Keratinocyte (primary cell): ENCODE data around the gene ONECUT2. TPM values are rescaled to one million over a fixed set of nuclear protein-coding genes. Genes with fewer than 3 reads are reported as not detected.

ENCODE experiments used
- DNase-seq: peaks from one replicate; pipeline ENCODE4 v3.0.0-alpha.2; 2011; ENCODE audit warnings: low read depth, missing footprints, low spot score
- FAIRE-seq: peaks from 2 replicates; lab custom pipeline; 2011; peaks lifted over from hg19 to GRCh38; lab: Jason Lieb, UNC
- H2AFZ ChIP-seq: 2 replicates; pipeline ENCODE4 v1.6.0; 2012; ENCODE audit warnings: low read length, control low read depth, inconsistent platforms; ENCODE audit not compliant: control insufficient read depth
- H3K27ac ChIP-seq: 2 replicates; pipeline ENCODE4 v1.5.1; 2011; ENCODE audit warnings: low read length; ENCODE audit not compliant: control insufficient read depth, insufficient read depth
- H3K27me3 ChIP-seq: 3 replicates; pipeline ENCODE4 v1.6.0; 2011; ENCODE audit warnings: low read length; ENCODE audit not compliant: control insufficient read depth, insufficient read depth; ENCODE audit errors: extremely low read depth
- H3K36me3 ChIP-seq, 2 experiments: 2 replicates in 1 of 2; 3 replicates in 1 of 2; pipeline ENCODE4 v1.5.1; 2011; ENCODE audit warnings: low read length in 2 of 2, mild to moderate bottlenecking in 1 of 2; ENCODE audit not compliant: control insufficient read depth in 2 of 2, insufficient read depth in 2 of 2; ENCODE audit errors: extremely low read depth in 1 of 2
- H3K4me1 ChIP-seq: 3 replicates; pipeline ENCODE4 v1.5.1; 2011; ENCODE audit warnings: low read length; ENCODE audit not compliant: control insufficient read depth, insufficient read depth; ENCODE audit errors: extremely low read depth
- H3K4me2 ChIP-seq: 3 replicates; pipeline ENCODE4 v1.6.0; 2011; ENCODE audit warnings: low read depth, low read length; ENCODE audit not compliant: control insufficient read depth, insufficient read depth; ENCODE audit errors: extremely low read depth
- H3K4me3 ChIP-seq, 3 experiments: fragments of 200-600 bp in 1 of 3; sonication (generic) in 1 of 3; 2 replicates in 2 of 3; 3 replicates in 1 of 3; pipeline ENCODE4 v1.5.1; 2011 to 2016; ENCODE audit warnings: low read length in 3 of 3, mild to moderate bottlenecking in 3 of 3, control low read depth in 2 of 3, inconsistent platforms in 1 of 3, low read depth in 1 of 3, mixed read lengths in 1 of 3, mixed run types in 1 of 3, moderate library complexity in 1 of 3; ENCODE audit not compliant: control insufficient read depth in 2 of 3, insufficient read depth in 2 of 3; ENCODE audit errors: extremely low read depth in 1 of 3
- H3K79me2 ChIP-seq: 2 replicates; pipeline ENCODE4 v1.6.0; 2012; ENCODE audit warnings: low read length; ENCODE audit not compliant: control insufficient read depth, insufficient read depth
- H3K9ac ChIP-seq: 3 replicates; pipeline ENCODE4 v1.6.0; 2011; ENCODE audit warnings: low read length; ENCODE audit not compliant: control insufficient read depth, insufficient read depth; ENCODE audit errors: extremely low read depth
- H3K9me1 ChIP-seq: 3 replicates; pipeline ENCODE4 v1.6.0; 2011; ENCODE audit warnings: low read length; ENCODE audit not compliant: control insufficient read depth, insufficient read depth; ENCODE audit errors: extremely low read depth
- H3K9me3 ChIP-seq: 2 replicates; pipeline ENCODE4 v1.5.1; 2012; ENCODE audit warnings: low read depth, low read length; ENCODE audit not compliant: control insufficient read depth
- H4K20me1 ChIP-seq: 3 replicates; pipeline ENCODE4 v1.6.0; 2011; ENCODE audit warnings: low read length; ENCODE audit not compliant: control insufficient read depth, insufficient read depth; ENCODE audit errors: extremely low read depth
- EZH2 ChIP-seq: IDR thresholded peaks from one replicate; pipeline ENCODE4 v1.6.1; 2012; ENCODE audit warnings: inconsistent platforms, mild to moderate bottlenecking, low read length, moderate library complexity
- dilution Hi-C: fragments of 300-500 bp; cut with MboI; formaldehyde crosslinking; loops from one replicate; pipeline ENCODE4 v1.7.0; 2020; ENCODE audit warnings: low sequenced_read_pairs; ENCODE audit not compliant: extremely low pct_ligation_motif_present
- polyA plus RNA-seq, 5 experiments: library from polyadenylated mRNA; depleted of rRNA in 3 of 5; stranded (reverse) in 3 of 5; stranded (forward) in 1 of 5; unstranded in 1 of 5; fragments of >200 nt; gene quantifications; 1 replicate in 1 of 5; 2 replicates in 3 of 5; 3 replicates in 1 of 5; pipeline versions ENCODE4 v1.2.1 to v1.2.3, GENCODE V29; 2011 to 2012; ENCODE audit warnings: missing spikeins in 2 of 5, low read depth in 1 of 5, low replicate concordance in 1 of 5
- TF ChIP-seq, protein P1 (sequence below), 3 experiments: IDR thresholded peaks in 1 of 3; conservative IDR thresholded peaks in 1 of 3; optimal IDR thresholded peaks in 1 of 3; 2 replicates in 2 of 3; 3 replicates in 1 of 3; pipeline versions ENCODE3 to v1.5.1; 2011; ENCODE audit warnings: low read length in 3 of 3, mild to moderate bottlenecking in 3 of 3, moderate library complexity in 2 of 3, control low read depth in 1 of 3, inconsistent platforms in 1 of 3; ENCODE audit not compliant: insufficient read depth in 2 of 3; ENCODE audit errors: extremely low read depth in 1 of 3

The ONECUT2 gene
- polyA plus RNA-seq, 1 donor (not counting 4 experiments of a cell fraction or from before 2014, with no cell fraction given): 0.01 TPM

DNA sequence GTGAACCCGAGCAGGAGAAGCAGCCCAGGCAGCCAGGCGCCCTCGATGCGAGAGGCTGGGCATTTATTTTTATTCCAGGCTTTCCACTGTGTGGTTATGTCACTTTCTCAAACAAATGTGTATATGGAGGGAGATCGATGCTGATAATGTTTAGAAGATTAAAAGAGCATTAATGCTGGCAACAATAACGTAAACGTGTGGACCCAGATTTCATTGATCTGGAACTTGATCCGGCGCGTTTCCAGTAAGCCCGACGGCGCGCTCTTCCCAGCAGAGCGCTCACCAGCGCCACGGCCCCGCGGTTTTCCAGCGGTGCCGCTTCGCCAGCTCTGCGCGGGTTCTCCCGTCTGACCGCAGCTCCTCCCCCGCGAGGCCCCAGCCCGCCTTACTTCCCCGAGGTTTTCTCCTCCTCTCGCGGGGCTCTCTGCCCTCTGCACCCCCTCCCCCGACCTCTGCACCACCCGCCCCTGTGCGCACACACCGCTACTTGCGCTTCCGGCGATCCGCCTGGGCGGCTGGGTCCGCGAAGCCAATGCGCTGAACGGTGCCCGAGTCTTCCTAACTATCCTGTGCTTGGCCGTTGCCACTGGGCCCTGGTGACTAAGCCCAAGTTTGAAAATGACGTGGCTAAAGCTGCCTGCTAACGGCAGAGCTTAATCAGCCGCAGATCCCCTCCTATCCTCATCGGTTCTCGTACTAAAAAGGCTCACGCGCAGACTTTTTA, 6.1 kb downstream of the ONECUT2 start:
- H3K27ac ChIP-seq: no peak overlapping the region
- no peak overlapping the region for H3K4me3 ChIP-seq
- dilution Hi-C loops: no loop called here
- H3K4me1 ChIP-seq: peaks cover 5% of the 10 kb centered on the region
- no peak overlapping the region for H2AFZ ChIP-seq
- H3K36me3 ChIP-seq: no peaks in the 10 kb centered on the region
- FAIRE-seq (no peak), DNase-seq (no peak)
- peak; percentile 78 for TF ChIP-seq EZH2
- TF ChIP-seq, protein P1, sequence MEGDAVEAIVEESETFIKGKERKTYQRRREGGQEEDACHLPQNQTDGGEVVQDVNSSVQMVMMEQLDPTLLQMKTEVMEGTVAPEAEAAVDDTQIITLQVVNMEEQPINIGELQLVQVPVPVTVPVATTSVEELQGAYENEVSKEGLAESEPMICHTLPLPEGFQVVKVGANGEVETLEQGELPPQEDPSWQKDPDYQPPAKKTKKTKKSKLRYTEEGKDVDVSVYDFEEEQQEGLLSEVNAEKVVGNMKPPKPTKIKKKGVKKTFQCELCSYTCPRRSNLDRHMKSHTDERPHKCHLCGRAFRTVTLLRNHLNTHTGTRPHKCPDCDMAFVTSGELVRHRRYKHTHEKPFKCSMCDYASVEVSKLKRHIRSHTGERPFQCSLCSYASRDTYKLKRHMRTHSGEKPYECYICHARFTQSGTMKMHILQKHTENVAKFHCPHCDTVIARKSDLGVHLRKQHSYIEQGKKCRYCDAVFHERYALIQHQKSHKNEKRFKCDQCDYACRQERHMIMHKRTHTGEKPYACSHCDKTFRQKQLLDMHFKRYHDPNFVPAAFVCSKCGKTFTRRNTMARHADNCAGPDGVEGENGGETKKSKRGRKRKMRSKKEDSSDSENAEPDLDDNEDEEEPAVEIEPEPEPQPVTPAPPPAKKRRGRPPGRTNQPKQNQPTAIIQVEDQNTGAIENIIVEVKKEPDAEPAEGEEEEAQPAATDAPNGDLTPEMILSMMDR (optimal IDR thresholded peaks at IDR 0.05 in 1 of 3, IDR thresholded peaks at IDR 0.05 in 1 of 3, conservative IDR thresholded peaks at IDR 0.05 in 1 of 3; ENCODE audit: extremely low read depth in 1 of 3, insufficient read depth in 2 of 3, low read length in 3 of 3): no peak
- peaks cover 1% of the 10 kb centered on the region for H3K9me3 ChIP-seq
- peak overlapping the region; percentile 16 for H3K4me2 ChIP-seq
- no peak overlapping the region for H3K9ac ChIP-seq
- H3K27me3 ChIP-seq: peaks cover 88% of the 10 kb centered on the region
- no peaks in the 10 kb centered on the region for H3K9me1 ChIP-seq
- H4K20me1 ChIP-seq: no peaks in the 10 kb centered on the region
- no peaks in the 10 kb centered on the region for H3K79me2 ChIP-seq

DNA sequence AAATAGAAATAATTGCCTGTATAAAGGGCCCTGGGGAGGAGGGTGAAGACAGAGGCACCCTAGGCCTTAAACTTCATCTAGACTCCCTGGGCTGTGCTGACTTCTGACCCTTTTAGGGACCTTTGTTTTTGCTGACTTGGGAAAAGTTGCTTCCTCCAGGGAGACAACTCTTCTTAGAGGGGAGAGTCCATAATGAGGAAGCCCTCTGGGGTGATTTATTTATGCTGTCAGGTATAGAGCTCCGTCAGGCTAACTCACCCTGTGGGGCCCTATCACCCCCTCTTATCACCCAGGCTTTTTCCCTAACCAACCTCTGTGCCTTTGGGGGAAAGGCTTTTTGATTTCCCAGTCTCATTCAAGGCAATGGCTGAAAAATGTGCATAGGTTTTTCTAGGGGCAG, 8.1 kb downstream of the ONECUT2 start:
- TF ChIP-seq EZH2: no peak
- TF ChIP-seq, protein P1 (optimal IDR thresholded peaks at IDR 0.05 in 1 of 3, IDR thresholded peaks at IDR 0.05 in 1 of 3, conservative IDR thresholded peaks at IDR 0.05 in 1 of 3; ENCODE audit: extremely low read depth in 1 of 3, insufficient read depth in 2 of 3, low read length in 3 of 3): no peak

More for the DNA sequence above, 8.1 kb downstream of the ONECUT2 start:
- Histone ChIP-seq H3K27ac (no peak overlapping the region), H4K20me1 (no peaks in the 10 kb centered on the region), H3K79me2 (no peaks in the 10 kb centered on the region), H3K9me1 (no peaks in the 10 kb centered on the region), H2AFZ (no peak overlapping the region), H3K36me3 (no peaks in the 10 kb centered on the region), H3K4me1 (peaks cover 2% of the 10 kb centered on the region), H3K4me2 (no peak overlapping the region), H3K9me3 (no peaks in the 10 kb centered on the region), H3K27me3 (peaks cover 68% of the 10 kb centered on the region), H3K9ac (no peak overlapping the region), H3K4me3 (no peak overlapping the region)
- dilution Hi-C loops: no loop called here
- DNase-seq (no peak), FAIRE-seq (no peak)
